Erythroblast (primary cell): ENCODE measurements around the gene POLH.

Source experiments
- GATA1 ChIP-seq: IDR thresholded peaks from 2 replicates; pipeline ENCODE4 v1.6.1; 2011; ENCODE audit warnings: low read depth, mild to moderate bottlenecking, control low read depth, low read length, moderate library complexity
- POLR2A ChIP-seq: IDR thresholded peaks from 2 replicates; pipeline ENCODE4 v1.6.1; 2011; ENCODE audit warnings: mild to moderate bottlenecking, low read length

GRCh38 chr6:43639984-43640800, 64.2 kb downstream of the POLH start:
- no peak for TF ChIP-seq POLR2A
- TF ChIP-seq GATA1 = no peak
